Esophagus squamous epithelium (tissue), 5 donors: ENCODE measurements around the gene SIAH3. TPM values are rescaled to one million over a fixed set of nuclear protein-coding genes. Genes with fewer than 3 reads are reported as not detected.

Experiments
- DNase-seq: peaks from one replicate; lab custom pipeline; 2025; lab: John Stamatoyannopoulos, UW
- H3K27ac ChIP-seq, 4 donors: fragments of 200-600 bp; sonication (generic); one replicate each; pipeline ENCODE4 v1.5.1; 2016 to 2019; ENCODE audit warnings: mild to moderate bottlenecking in 1 of 4
- H3K27me3 ChIP-seq, 4 donors: fragments of 200-600 bp; sonication (generic); 1 replicate in 3 of 4; 2 replicates in 1 of 4; pipeline versions ENCODE4 v1.5.1 to v1.6.0; 2017 to 2021; ENCODE audit warnings: antibody characterized with exemption in 1 of 4
- H3K36me3 ChIP-seq, 3 donors: fragments of 200-600 bp; sonication (generic); one replicate each; pipeline ENCODE4 v1.5.1; 2016 to 2019
- H3K4me1 ChIP-seq, 3 donors: fragments of 200-600 bp; sonication (generic); one replicate each; pipeline ENCODE4 v1.5.1; 2017 to 2019
- H3K4me3 ChIP-seq, 4 donors: fragments of 200-600 bp; sonication (generic); 1 replicate in 3 of 4; 2 replicates in 1 of 4; pipeline ENCODE4 v1.5.1; 2016 to 2019; ENCODE audit warnings: mild to moderate bottlenecking in 2 of 4, moderate library complexity in 1 of 4
- H3K9me3 ChIP-seq, 3 donors: fragments of 200-600 bp; sonication (generic); one replicate each; pipeline ENCODE4 v1.5.1; 2016 to 2019
- CTCF ChIP-seq, 6 experiments: fragments of 450-650 bp in 4 of 6; fragments of 200-600 bp in 2 of 6; sonication (generic) in 2 of 6; IDR thresholded peaks; one replicate each; pipeline ENCODE4 v1.5.1; 2016 to 2019; ENCODE audit warnings: antibody characterized with exemption in 6 of 6, mild to moderate bottlenecking in 4 of 6, moderate library complexity in 4 of 6
- POLR2A ChIP-seq, 4 donors: fragments of 450-650 bp; IDR thresholded peaks; one replicate each; pipeline ENCODE4 v1.6.1; 2017; ENCODE audit warnings: antibody characterized with exemption in 4 of 4, mild to moderate bottlenecking in 4 of 4, moderate library complexity in 3 of 4
- WGBS, 2 donors: methylation state at CpG; one replicate each; pipeline ENCODE4 v1.1.5; 2018; 5-methylcytosine and 5-hydroxymethylcytosine counted together
- intact Hi-C: fragments of 100-400 bp; cut with DNase I; formaldehyde crosslinking; loops from one replicate; pipeline ENCODE4 v1.15.0; 2022
- total RNA-seq, 4 donors: library from RNA; depleted of rRNA; stranded (reverse); fragments of >200 nt; gene quantifications; one replicate each; pipeline ENCODE4 v1.1.0, GENCODE V29; 2016
- donor health status: DM: yes; HTN: yes; CAD: no.

The SIAH3 gene
- total RNA-seq, 4 donors from 2014 or later, result 0.09 TPM; not detected in 3

GRCh38 chr13:45796426-45797235, 54.9 kb downstream of the SIAH3 start:
- Histone ChIP-seq H3K4me1 (no peaks in the 10 kb centered on the region), H3K27me3 (no peaks in the 10 kb centered on the region), H3K4me3 (no peak overlapping the region), H3K27ac (no peak overlapping the region), H3K9me3 (no peaks in the 10 kb centered on the region), H3K36me3 (no peaks in the 10 kb centered on the region)
- TF ChIP-seq CTCF (IDR thresholded peaks at IDR 0.05) (no peak), POLR2A (IDR thresholded peaks at IDR 0.05) (no peak)
- no peak for DNase-seq
- intact Hi-C loops, result no loop called here
- WGBS, 2 donors, result 84 to 88% methylated on average over 8 to 9 of the region's 11 CpGs

GRCh38 chr13:45792827-45793303, 58.7 kb downstream of the SIAH3 start:
- no peaks in the 10 kb centered on the region for H3K27me3 ChIP-seq
- H3K27ac ChIP-seq, result no peak overlapping the region
- DNase-seq, result no peak
- intact Hi-C loops, result no loop called here
- 52 to 55% methylated on average over 6 of the region's 6 CpGs for whole genome bisulfite sequencing, 2 donors
- H3K9me3 ChIP-seq, result no peaks in the 10 kb centered on the region
- no peaks in the 10 kb centered on the region for H3K4me1 ChIP-seq
- TF ChIP-seq CTCF (IDR thresholded peaks at IDR 0.05) (no peak), POLR2A (IDR thresholded peaks at IDR 0.05) (no peak)
- H3K36me3 ChIP-seq, result no peaks in the 10 kb centered on the region
- H3K4me3 ChIP-seq, result no peak overlapping the region

GRCh38 chr13:45788011-45788410, 63.5 kb downstream of the SIAH3 start:
- TF ChIP-seq POLR2A (IDR thresholded peaks at IDR 0.05) (no peak), CTCF (IDR thresholded peaks at IDR 0.05) (no peak)
- H3K4me1 ChIP-seq, result peaks cover 0 to 8% (median 0%) of the 10 kb centered on the region in 3 donors
- no peak for DNase-seq
- no peaks in the 10 kb centered on the region for H3K36me3 ChIP-seq
- 63 to 77% methylated on average over 2 of the region's 2 CpGs for WGBS, 2 donors
- H3K27me3 ChIP-seq, result no peaks in the 10 kb centered on the region
- intact Hi-C loops, result no loop called here
- H3K9me3 ChIP-seq, result no peaks in the 10 kb centered on the region
- no peak overlapping the region for H3K27ac ChIP-seq
- H3K4me3 ChIP-seq, result no peak overlapping the region

- Histone ChIP-seq H3K4me1 (peaks cover 0 to 8% (median 0%) of the 10 kb centered on the region in 3 donors), H3K36me3 (no peaks in the 10 kb centered on the region), H3K27ac (no peak overlapping the region), H3K27me3 (no peaks in the 10 kb centered on the region), H3K4me3 (no peak overlapping the region), H3K9me3 (no peaks in the 10 kb centered on the region)
- no peak for DNase-seq
- 95 to 100% methylated on average over 2 of the region's 2 CpGs for WGBS, 2 donors
- intact Hi-C loops, result no loop called here
- TF ChIP-seq CTCF (IDR thresholded peaks at IDR 0.05) (no peak), POLR2A (IDR thresholded peaks at IDR 0.05) (no peak)
These were observed 64.2 kb downstream of the SIAH3 start for GRCh38 chr13:45787346-45787745.

GRCh38 chr13:45786293-45786920, 65.1 kb downstream of the SIAH3 start:
- Histone ChIP-seq H3K4me3 (no peak overlapping the region), H3K4me1 (peaks cover 0 to 12% (median 4%) of the 10 kb centered on the region in 3 donors), H3K9me3 (no peaks in the 10 kb centered on the region), H3K27ac (no peak overlapping the region), H3K36me3 (no peaks in the 10 kb centered on the region), H3K27me3 (no peaks in the 10 kb centered on the region)
- TF ChIP-seq CTCF (IDR thresholded peaks at IDR 0.05) (no peak), POLR2A (IDR thresholded peaks at IDR 0.05) (no peak)
- DNase-seq, result no peak
- 28 to 58% methylated on average over 6 of the region's 6 CpGs for WGBS, 2 donors
- intact Hi-C loops, result no loop called here
